Suprapubic skin (tissue), 4 donors: ENCODE results near the gene CLK2.

ENCODE experiments used
- POLR2A ChIP-seq, 2 donors: fragments of 450-650 bp; IDR thresholded peaks; one replicate each; pipeline ENCODE4 v1.6.1; 2017; ENCODE audit warnings: antibody characterized with exemption in 2 of 2, mild to moderate bottlenecking in 2 of 2, moderate library complexity in 2 of 2
- POLR2AphosphoS5 ChIP-seq, 3 donors: sonication (generic); formaldehyde crosslinking; IDR thresholded peaks; one replicate each; pipeline ENCODE4 v1.6.1; 2017; ENCODE audit warnings: antibody characterized with exemption in 3 of 3
- TF ChIP-seq, protein P1 (sequence below), 2 donors: fragments of 200-600 bp in 1 of 2; fragments of 450-650 bp in 1 of 2; sonication (generic) in 1 of 2; IDR thresholded peaks; one replicate each; pipeline ENCODE4 v1.5.1; 2016 to 2019; ENCODE audit warnings: antibody characterized with exemption in 2 of 2, mild to moderate bottlenecking in 1 of 2, moderate library complexity in 1 of 2

DNA sequence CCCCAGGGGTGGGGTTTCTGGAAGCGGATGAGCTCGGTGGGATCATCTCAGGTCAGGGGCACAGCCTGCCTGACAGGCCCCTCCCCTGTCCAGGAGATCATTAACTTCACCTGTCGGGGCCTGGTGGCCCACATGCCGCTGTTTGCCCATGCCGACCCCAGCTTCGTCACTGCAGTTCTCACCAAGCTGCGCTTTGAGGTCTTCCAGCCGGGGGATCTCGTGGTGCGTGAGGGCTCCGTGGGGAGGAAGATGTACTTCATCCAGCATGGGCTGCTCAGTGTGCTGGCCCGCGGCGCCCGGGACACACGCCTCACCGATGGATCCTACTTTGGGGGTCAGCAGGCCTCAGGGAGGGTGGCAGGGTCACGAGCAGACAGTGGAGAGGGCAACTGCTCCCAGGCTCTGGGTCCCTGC, 12.3 kb upstream of the CLK2 start:
- TF ChIP-seq, protein P1, sequence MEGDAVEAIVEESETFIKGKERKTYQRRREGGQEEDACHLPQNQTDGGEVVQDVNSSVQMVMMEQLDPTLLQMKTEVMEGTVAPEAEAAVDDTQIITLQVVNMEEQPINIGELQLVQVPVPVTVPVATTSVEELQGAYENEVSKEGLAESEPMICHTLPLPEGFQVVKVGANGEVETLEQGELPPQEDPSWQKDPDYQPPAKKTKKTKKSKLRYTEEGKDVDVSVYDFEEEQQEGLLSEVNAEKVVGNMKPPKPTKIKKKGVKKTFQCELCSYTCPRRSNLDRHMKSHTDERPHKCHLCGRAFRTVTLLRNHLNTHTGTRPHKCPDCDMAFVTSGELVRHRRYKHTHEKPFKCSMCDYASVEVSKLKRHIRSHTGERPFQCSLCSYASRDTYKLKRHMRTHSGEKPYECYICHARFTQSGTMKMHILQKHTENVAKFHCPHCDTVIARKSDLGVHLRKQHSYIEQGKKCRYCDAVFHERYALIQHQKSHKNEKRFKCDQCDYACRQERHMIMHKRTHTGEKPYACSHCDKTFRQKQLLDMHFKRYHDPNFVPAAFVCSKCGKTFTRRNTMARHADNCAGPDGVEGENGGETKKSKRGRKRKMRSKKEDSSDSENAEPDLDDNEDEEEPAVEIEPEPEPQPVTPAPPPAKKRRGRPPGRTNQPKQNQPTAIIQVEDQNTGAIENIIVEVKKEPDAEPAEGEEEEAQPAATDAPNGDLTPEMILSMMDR (IDR thresholded peaks at IDR 0.05) = no peak
- no peak for TF ChIP-seq POLR2AphosphoS5 (IDR thresholded peaks at IDR 0.05)
- TF ChIP-seq POLR2A (IDR thresholded peaks at IDR 0.05) = no peak
